OCI-LY3 (cell line): ENCODE measurements around the gene VRK3.

Source experiments
- CTCF ChIP-seq: fragments of 200-600, 300-600 bp; sonication (generic); IDR thresholded peaks from 2 replicates; pipeline ENCODE4 v1.5.1; 2014; ENCODE audit warnings: antibody characterized with exemption, low read length, low read depth
- EZH2phosphoT487 ChIP-seq: fragments of 200-600 bp; shearing (Covaris generic); IDR thresholded peaks from 2 replicates; pipeline ENCODE4 v1.6.1; 2018; ENCODE audit warnings: antibody characterized with exemption, mixed run types, low read depth

- TF ChIP-seq CTCF: no peak
- TF ChIP-seq EZH2phosphoT487: no peak
Measured at GRCh38 chr19:50067575-50067974, 42.4 kb upstream of the VRK3 start.
